ENCODE data around the gene DLG2.
A peak's percentile ranks its signal among the peaks of the same experiment; 100 is the strongest.

Gene DLG2

GRCh38 chr11:84833488-84834088 lies 793.6 kb downstream of the DLG2 start:
- TF ChIP-seq CTCF (IDR thresholded peaks at IDR 0.05; ENCODE audit: insufficient read depth, low read depth, low read length, missing control alignments) = no peak
- DNase-seq (ENCODE audit: low read depth) = no peak
- no peak overlapping the region for H3K4me3 ChIP-seq (ENCODE audit: low read length)

GRCh38 chr11:84830372-84830771 lies 796.8 kb downstream of the DLG2 start:
- no peak for DNase-seq (ENCODE audit: low read depth)
- H3K4me3 ChIP-seq (ENCODE audit: low read length) = no peak overlapping the region
- TF ChIP-seq CTCF (IDR thresholded peaks at IDR 0.05; ENCODE audit: insufficient read depth, low read depth, low read length, missing control alignments) = no peak

GRCh38 chr11:84829162-84829561 lies 798.0 kb downstream of the DLG2 start:
- TF ChIP-seq CTCF (IDR thresholded peaks at IDR 0.05; ENCODE audit: insufficient read depth, low read depth, low read length, missing control alignments) = no peak
- H3K4me3 ChIP-seq (ENCODE audit: low read length) = no peak overlapping the region
- peak; percentile 58 for DNase-seq (ENCODE audit: low read depth)

- no peak for DNase-seq (ENCODE audit: low read depth)
- no peak for TF ChIP-seq CTCF (IDR thresholded peaks at IDR 0.05; ENCODE audit: insufficient read depth, low read depth, low read length, missing control alignments)
- H3K4me3 ChIP-seq (ENCODE audit: low read length) = no peak overlapping the region
Measured at GRCh38 chr11:84828616-84829015, 798.5 kb downstream of the DLG2 start.

- no peak for DNase-seq (ENCODE audit: low read depth)
- no peak for TF ChIP-seq CTCF (IDR thresholded peaks at IDR 0.05; ENCODE audit: insufficient read depth, low read depth, low read length, missing control alignments)
Measured at GRCh38 chr11:84825106-84825660, 802.0 kb downstream of the DLG2 start.

GRCh38 chr11:84824624-84825023 lies 802.5 kb downstream of the DLG2 start:
- DNase-seq (ENCODE audit: low read depth) = peak; percentile 15
- H3K4me3 ChIP-seq (ENCODE audit: low read length) = no peak overlapping the region
- TF ChIP-seq CTCF (IDR thresholded peaks at IDR 0.05; ENCODE audit: insufficient read depth, low read depth, low read length, missing control alignments) = no peak

More at GRCh38 chr11:84825106-84825660, 802.0 kb downstream of the DLG2 start:
- H3K4me3 ChIP-seq (ENCODE audit: low read length) = no peak overlapping the region

- no peak for TF ChIP-seq CTCF (IDR thresholded peaks at IDR 0.05; ENCODE audit: insufficient read depth, low read depth, low read length, missing control alignments)
- no peak overlapping the region for H3K4me3 ChIP-seq (ENCODE audit: low read length)
- DNase-seq (ENCODE audit: low read depth) = no peak
Measured at GRCh38 chr11:84819537-84819936, 807.6 kb downstream of the DLG2 start.

Measured in epithelial cell of esophagus (primary cell).